Stimulated activated naive CD8-positive, alpha-beta T cell treated with anti-CD3 and anti-CD28 coated beads, Interleukin-15, Interleukin-2, amounts not matched to agents 100 U/mL and 50 U/mL, for 24 hours (primary cell): ENCODE data around the gene PSAP.
A peak's percentile ranks its signal among the peaks of the same experiment; 100 is the strongest.
"Not testable (repeated sequence)": the region's sequence is repeated elsewhere in the genome, so short reads cannot be mapped to it uniquely, and the experiment has no call there.

Source experiments
- ATAC-seq: fragments of 150-1000 bp; cut with Tn5 transposase; one replicate; pipeline ENCODE4 v1.10.0; 2021
- DNase-seq: peaks from one replicate; pipeline ENCODE4 v3.0.0; 2021

PSAP gene

GRCh38 chr10:71850743-71851464, at the start of gene PSAP:
Gene PSAP, minus strand, starts transcription at chr10:71851251. Its CDS starts 30 bp downstream, at chr10:71851221.
- peak; percentile 98 for ATAC-seq
- DNase-seq = peak; percentile 100

GRCh38 chr10:71900441-71901180, 49.6 kb upstream of the PSAP start:
- ATAC-seq = no peak
- no peak for DNase-seq

- DNase-seq = no peak
- ATAC-seq = no peak
These were observed 48.8 kb upstream of the PSAP start for GRCh38 chr10:71899665-71900412.

- DNase-seq, ATAC-seq: not testable (repeated sequence)
These were observed 47.3 kb upstream of the PSAP start for GRCh38 chr10:71898346-71898745.

GRCh38 chr10:71893920-71894319, 42.9 kb upstream of the PSAP start:
- DNase-seq = no peak

GRCh38 chr10:71893258-71893815, 42.3 kb upstream of the PSAP start:
- DNase-seq (no peak), ATAC-seq (no peak)

More at GRCh38 chr10:71893920-71894319, 42.9 kb upstream of the PSAP start:
- no peak for ATAC-seq

GRCh38 chr10:71891437-71891836, 40.4 kb upstream of the PSAP start:
- no peak for ATAC-seq

GRCh38 chr10:71889388-71889987, 38.4 kb upstream of the PSAP start:
- DNase-seq = no peak
- no peak for ATAC-seq

More at GRCh38 chr10:71891437-71891836, 40.4 kb upstream of the PSAP start:
- DNase-seq = no peak

- peak; percentile 91 for ATAC-seq
- DNase-seq = peak; percentile 78
These were observed 37.8 kb upstream of the PSAP start for GRCh38 chr10:71888623-71889387.

- no peak for ATAC-seq
- DNase-seq = no peak
These were observed 37.2 kb upstream of the PSAP start for GRCh38 chr10:71888248-71888622.

GRCh38 chr10:71887743-71888142, 36.7 kb upstream of the PSAP start:
- DNase-seq (no peak), ATAC-seq (no peak)

GRCh38 chr10:71882813-71883659, 32.0 kb upstream of the PSAP start:
- no peak for DNase-seq
- ATAC-seq = no peak

GRCh38 chr10:71881647-71882355, 30.8 kb upstream of the PSAP start:
- ATAC-seq = no peak
- DNase-seq = no peak

GRCh38 chr10:71881307-71881624, 30.2 kb upstream of the PSAP start:
- not testable (repeated sequence) for DNase-seq, ATAC-seq

- ATAC-seq (no peak), DNase-seq (no peak)
These were observed 29.6 kb upstream of the PSAP start for GRCh38 chr10:71880425-71881306.

- DNase-seq = peak; percentile 55
- peak; percentile 90 for ATAC-seq
These were observed 27.4 kb upstream of the PSAP start for GRCh38 chr10:71878327-71879034.

GRCh38 chr10:71877821-71878220, 26.8 kb upstream of the PSAP start:
- ATAC-seq (no peak), DNase-seq (no peak)
